SK-N-SH treated with all-trans-retinoic acid at 6 μM for 48 hours (cell line): ENCODE measurements around the gene RAPGEF5.

Experiments
- ARNTL ChIP-seq: fragments of 450-650 bp; formaldehyde crosslinking; IDR thresholded peaks from 2 replicates; pipeline ENCODE4 v1.5.0; 2020; ENCODE audit warnings: low read depth, mild to moderate bottlenecking, moderate library complexity, borderline replicate concordance
- CSDC2 ChIP-seq: fragments of 250-450 bp; sonication (Bioruptor Pico); IDR thresholded peaks from 2 replicates; pipeline ENCODE4 v1.5.0; 2020; ENCODE audit warnings: mild to moderate bottlenecking, moderate library complexity
- OSR1 ChIP-seq: fragments of 250-450 bp; sonication (Bioruptor Pico); IDR thresholded peaks from 2 replicates; pipeline ENCODE4 v1.8.0; 2022; ENCODE audit warnings: moderate library complexity, mild to moderate bottlenecking, inconsistent platforms
- RARB ChIP-seq: fragments of 250-450 bp; sonication (Bioruptor Pico); IDR thresholded peaks from 2 replicates; pipeline ENCODE4 v1.8.0; 2021; ENCODE audit warnings: mild to moderate bottlenecking, moderate library complexity
- ZFP3 ChIP-seq: fragments of 250-450 bp; sonication (Bioruptor Pico); IDR thresholded peaks from 2 replicates; pipeline ENCODE4 v1.5.0; 2020; ENCODE audit warnings: mild to moderate bottlenecking, moderate library complexity
- ZNF70 ChIP-seq: fragments of 450-650 bp; formaldehyde crosslinking; IDR thresholded peaks from 2 replicates; pipeline ENCODE4 v1.5.0; 2020; ENCODE audit warnings: mild to moderate bottlenecking, moderate library complexity
- TF ChIP-seq, protein P1 (sequence below): fragments of 250-450 bp; sonication (Bioruptor Pico); IDR thresholded peaks from 2 replicates; pipeline ENCODE4 v1.8.0; 2021; ENCODE audit warnings: low read depth, mild to moderate bottlenecking, moderate library complexity, borderline replicate concordance
- TF ChIP-seq, protein P2 (sequence below): fragments of 250-450 bp; sonication (Bioruptor Pico); IDR thresholded peaks from 2 replicates; pipeline ENCODE4 v1.8.0; 2020; ENCODE audit warnings: mild to moderate bottlenecking, moderate library complexity, borderline replicate concordance

DNA sequence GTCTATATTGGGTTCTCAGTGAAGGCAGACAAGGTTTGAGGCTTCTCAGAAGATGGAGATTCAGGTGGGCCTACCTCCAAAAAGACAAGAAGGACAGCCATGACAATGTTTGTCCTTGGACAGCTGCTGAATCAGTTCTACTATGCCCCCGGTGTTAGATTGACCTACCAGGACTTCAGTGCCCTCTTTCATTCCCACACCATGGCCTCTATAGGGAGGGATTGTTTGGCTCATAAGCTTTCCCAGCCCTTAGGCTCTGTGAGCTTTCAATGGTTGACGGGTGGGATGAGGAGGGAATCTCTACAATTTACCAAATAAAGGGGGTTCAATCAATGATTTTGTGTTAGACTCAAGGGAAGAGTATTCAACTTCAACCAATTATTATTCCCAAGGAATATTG is 23.4 kb upstream of the RAPGEF5 start:
- TF ChIP-seq ZNF70 (CRISPR knock-in tag) = no peak
- TF ChIP-seq, protein P1, sequence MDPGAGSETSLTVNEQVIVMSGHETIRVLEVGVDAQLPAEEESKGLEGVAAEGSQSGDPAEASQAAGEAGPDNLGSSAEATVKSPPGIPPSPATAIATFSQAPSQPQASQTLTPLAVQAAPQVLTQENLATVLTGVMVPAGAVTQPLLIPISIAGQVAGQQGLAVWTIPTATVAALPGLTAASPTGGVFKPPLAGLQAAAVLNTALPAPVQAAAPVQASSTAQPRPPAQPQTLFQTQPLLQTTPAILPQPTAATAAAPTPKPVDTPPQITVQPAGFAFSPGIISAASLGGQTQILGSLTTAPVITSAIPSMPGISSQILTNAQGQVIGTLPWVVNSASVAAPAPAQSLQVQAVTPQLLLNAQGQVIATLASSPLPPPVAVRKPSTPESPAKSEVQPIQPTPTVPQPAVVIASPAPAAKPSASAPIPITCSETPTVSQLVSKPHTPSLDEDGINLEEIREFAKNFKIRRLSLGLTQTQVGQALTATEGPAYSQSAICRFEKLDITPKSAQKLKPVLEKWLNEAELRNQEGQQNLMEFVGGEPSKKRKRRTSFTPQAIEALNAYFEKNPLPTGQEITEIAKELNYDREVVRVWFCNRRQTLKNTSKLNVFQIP (CRISPR knock-in tag) = no peak
- TF ChIP-seq RARB (CRISPR knock-in tag) = no peak
- TF ChIP-seq ZFP3 (CRISPR knock-in tag) = no peak
- no peak for TF ChIP-seq CSDC2 (CRISPR knock-in tag)
- no peak for TF ChIP-seq OSR1
- TF ChIP-seq, protein P2, sequence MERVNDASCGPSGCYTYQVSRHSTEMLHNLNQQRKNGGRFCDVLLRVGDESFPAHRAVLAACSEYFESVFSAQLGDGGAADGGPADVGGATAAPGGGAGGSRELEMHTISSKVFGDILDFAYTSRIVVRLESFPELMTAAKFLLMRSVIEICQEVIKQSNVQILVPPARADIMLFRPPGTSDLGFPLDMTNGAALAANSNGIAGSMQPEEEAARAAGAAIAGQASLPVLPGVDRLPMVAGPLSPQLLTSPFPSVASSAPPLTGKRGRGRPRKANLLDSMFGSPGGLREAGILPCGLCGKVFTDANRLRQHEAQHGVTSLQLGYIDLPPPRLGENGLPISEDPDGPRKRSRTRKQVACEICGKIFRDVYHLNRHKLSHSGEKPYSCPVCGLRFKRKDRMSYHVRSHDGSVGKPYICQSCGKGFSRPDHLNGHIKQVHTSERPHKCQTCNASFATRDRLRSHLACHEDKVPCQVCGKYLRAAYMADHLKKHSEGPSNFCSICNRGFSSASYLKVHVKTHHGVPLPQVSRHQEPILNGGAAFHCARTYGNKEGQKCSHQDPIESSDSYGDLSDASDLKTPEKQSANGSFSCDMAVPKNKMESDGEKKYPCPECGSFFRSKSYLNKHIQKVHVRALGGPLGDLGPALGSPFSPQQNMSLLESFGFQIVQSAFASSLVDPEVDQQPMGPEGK (CRISPR knock-in tag) = no peak
- TF ChIP-seq ARNTL (CRISPR knock-in tag) = no peak
